ENCODE measurements around the gene SLC24A4. TPM values are rescaled to one million over a fixed set of nuclear protein-coding genes. Genes with fewer than 3 reads are reported as not detected.

Gene SLC24A4
- total RNA-seq, 3 donors from 2014 or later (not counting 1 experiment from before 2014, with no cell fraction given): 1.1 to 3.2 (median 2.1) TPM

DNA sequence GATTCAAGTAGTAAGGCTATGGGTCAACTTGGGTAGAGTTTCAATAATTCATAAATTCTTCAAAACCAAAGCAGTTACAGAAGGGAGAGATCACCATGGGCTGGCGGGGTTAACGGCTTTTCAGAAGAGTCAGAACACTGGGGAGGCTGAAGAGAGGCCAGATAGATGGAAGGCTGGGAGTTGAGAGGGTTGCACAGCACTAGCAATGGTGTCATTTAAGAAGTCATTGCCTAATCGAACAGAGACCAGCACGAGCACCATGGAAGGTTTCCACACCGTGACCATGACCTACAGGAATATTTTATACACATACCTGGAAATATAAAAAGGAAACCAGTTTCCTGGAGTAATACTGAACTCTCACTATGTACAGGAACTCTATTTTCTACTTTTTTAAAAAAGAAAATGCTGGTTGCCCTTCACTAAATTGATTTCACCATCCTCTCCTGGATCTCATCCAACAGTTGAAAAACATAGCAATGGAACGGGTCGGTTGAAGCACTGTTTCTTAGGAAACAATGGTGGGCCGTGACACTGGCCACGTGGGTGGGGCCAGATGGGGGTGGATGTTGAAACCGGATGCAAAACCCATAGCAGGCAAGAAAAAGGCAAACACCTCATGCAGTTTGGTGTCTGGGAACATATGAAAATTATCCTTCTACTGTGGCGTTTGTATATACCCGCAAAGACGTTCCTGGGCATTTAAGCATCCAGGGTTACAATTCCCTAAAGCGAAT is 152.7 kb downstream of the SLC24A4 start:
- no peaks in the 10 kb centered on the region for H3K27me3 Mint-ChIP-seq (ENCODE audit: low read depth in 2 of 2)
- H3K27me3 ChIP-seq (ENCODE audit: control insufficient read depth, insufficient read depth, low read length): no peaks in the 10 kb centered on the region
- peaks cover 0 to 5% of the 10 kb centered on the region in 2 donors for H3K4me1 Mint-ChIP-seq
- TF ChIP-seq, protein P1, sequence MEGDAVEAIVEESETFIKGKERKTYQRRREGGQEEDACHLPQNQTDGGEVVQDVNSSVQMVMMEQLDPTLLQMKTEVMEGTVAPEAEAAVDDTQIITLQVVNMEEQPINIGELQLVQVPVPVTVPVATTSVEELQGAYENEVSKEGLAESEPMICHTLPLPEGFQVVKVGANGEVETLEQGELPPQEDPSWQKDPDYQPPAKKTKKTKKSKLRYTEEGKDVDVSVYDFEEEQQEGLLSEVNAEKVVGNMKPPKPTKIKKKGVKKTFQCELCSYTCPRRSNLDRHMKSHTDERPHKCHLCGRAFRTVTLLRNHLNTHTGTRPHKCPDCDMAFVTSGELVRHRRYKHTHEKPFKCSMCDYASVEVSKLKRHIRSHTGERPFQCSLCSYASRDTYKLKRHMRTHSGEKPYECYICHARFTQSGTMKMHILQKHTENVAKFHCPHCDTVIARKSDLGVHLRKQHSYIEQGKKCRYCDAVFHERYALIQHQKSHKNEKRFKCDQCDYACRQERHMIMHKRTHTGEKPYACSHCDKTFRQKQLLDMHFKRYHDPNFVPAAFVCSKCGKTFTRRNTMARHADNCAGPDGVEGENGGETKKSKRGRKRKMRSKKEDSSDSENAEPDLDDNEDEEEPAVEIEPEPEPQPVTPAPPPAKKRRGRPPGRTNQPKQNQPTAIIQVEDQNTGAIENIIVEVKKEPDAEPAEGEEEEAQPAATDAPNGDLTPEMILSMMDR (IDR thresholded peaks at IDR 0.05): no peak
- no peak overlapping the region for H3K4me3 ChIP-seq (ENCODE audit: low read length)
- H3K27ac Mint-ChIP-seq: no peak overlapping the region
- H3K36me3 ChIP-seq (ENCODE audit: control insufficient read depth, insufficient read depth, low read length): no peaks in the 10 kb centered on the region
- ATAC-seq (no peak), DNase-seq (no peak)
- intact Hi-C loops (cut with micrococcal nuclease): no loop called here
- 84% methylated on average over 14 of the region's 14 CpGs for WGBS (ENCODE audit: insufficient coverage)
- H3K36me3 Mint-ChIP-seq: no peaks in the 10 kb centered on the region
- H3K9me3 ChIP-seq (ENCODE audit: control insufficient read depth, insufficient read depth, low read length): no peaks in the 10 kb centered on the region
- no peaks in the 10 kb centered on the region for H3K9me3 Mint-ChIP-seq
- no peak overlapping the region for H3K27ac ChIP-seq (ENCODE audit: low read length)
- peaks cover 3% of the 10 kb centered on the region for H3K4me1 ChIP-seq (ENCODE audit: control insufficient read depth, insufficient read depth, low read length)
- H3K4me3 Mint-ChIP-seq: peak overlapping the region; percentile 6

DNA sequence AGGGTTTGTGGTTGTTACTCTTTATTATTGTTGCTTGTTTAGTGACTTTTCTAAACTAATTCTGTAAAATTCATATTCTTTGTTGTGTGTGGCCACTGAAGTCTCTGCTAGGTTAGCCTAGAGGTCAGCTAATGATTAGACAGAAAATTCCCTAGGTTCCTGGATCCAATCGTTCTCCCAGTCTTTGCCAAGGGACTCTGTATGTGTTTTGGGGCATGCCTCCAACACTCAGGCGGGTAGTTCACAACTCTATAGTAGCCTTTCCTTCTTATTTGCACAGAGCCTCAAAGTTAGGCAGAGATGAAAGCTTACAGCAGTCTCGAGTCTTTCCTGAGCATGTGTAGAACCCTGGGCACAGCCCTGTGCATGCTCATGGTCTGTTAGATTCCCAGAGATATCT is 157.9 kb downstream of the SLC24A4 start:
- Histone ChIP-seq H3K9me3 (ENCODE audit: control insufficient read depth, insufficient read depth, low read length) (no peaks in the 10 kb centered on the region), H3K4me1 (ENCODE audit: control insufficient read depth, insufficient read depth, low read length) (no peaks in the 10 kb centered on the region), H3K36me3 (ENCODE audit: control insufficient read depth, insufficient read depth, low read length) (no peaks in the 10 kb centered on the region), H3K4me3 (ENCODE audit: low read length) (no peak overlapping the region), H3K27me3 (ENCODE audit: control insufficient read depth, insufficient read depth, low read length) (no peaks in the 10 kb centered on the region), H3K27ac (ENCODE audit: low read length) (no peak overlapping the region)
- H3K27ac Mint-ChIP-seq: no peak overlapping the region
- no peak for ATAC-seq
- DNase-seq: no peak
- TF ChIP-seq, protein P1 (IDR thresholded peaks at IDR 0.05): no peak
- H3K4me1 Mint-ChIP-seq: peaks cover 0 to 7% of the 10 kb centered on the region in 2 donors
- H3K27me3 Mint-ChIP-seq (ENCODE audit: low read depth in 2 of 2): peaks cover 0 to 6% of the 10 kb centered on the region in 2 donors
- no peak overlapping the region for H3K4me3 Mint-ChIP-seq
- no peaks in the 10 kb centered on the region for H3K36me3 Mint-ChIP-seq
- intact Hi-C loops (cut with micrococcal nuclease): no loop called here
- WGBS (ENCODE audit: insufficient coverage): 90% methylated on average over 3 of the region's 3 CpGs
- H3K9me3 Mint-ChIP-seq: no peaks in the 10 kb centered on the region

DNA sequence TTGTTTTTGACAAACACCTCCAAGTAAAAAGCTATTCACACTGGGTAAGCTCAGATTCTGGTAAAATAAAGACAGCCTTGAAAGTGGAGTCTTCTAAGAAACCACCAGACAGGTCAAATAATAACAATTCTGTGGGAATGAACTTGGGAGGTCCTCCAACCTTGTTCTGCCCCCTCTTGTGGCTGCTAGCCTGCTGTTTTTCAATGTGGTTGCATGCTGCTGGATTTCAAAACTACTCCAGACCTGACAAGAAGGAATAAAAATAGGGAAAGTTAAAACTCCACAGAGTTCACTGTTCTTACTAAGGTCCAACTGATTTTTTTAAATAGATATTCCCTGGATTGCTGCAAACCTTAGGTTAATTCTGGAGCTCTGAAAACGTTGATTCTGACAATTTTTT is 158.4 kb downstream of the SLC24A4 start:
- H3K4me1 Mint-ChIP-seq: peaks cover 0 to 7% of the 10 kb centered on the region in 2 donors
- 68% methylated on average over 1 of the region's 1 CpG for WGBS (ENCODE audit: insufficient coverage)

More for the DNA sequence above, 158.4 kb downstream of the SLC24A4 start:
- TF ChIP-seq, protein P1 (IDR thresholded peaks at IDR 0.05): no peak
- DNase-seq (no peak), ATAC-seq (no peak)
- no peaks in the 10 kb centered on the region for H3K9me3 Mint-ChIP-seq
- H3K36me3 Mint-ChIP-seq: no peaks in the 10 kb centered on the region
- Histone ChIP-seq H3K4me1 (ENCODE audit: control insufficient read depth, insufficient read depth, low read length) (no peaks in the 10 kb centered on the region), H3K36me3 (ENCODE audit: control insufficient read depth, insufficient read depth, low read length) (no peaks in the 10 kb centered on the region), H3K4me3 (ENCODE audit: low read length) (no peak overlapping the region), H3K9me3 (ENCODE audit: control insufficient read depth, insufficient read depth, low read length) (no peaks in the 10 kb centered on the region), H3K27ac (ENCODE audit: low read length) (no peak overlapping the region), H3K27me3 (ENCODE audit: control insufficient read depth, insufficient read depth, low read length) (no peaks in the 10 kb centered on the region)
- H3K27ac Mint-ChIP-seq: no peak overlapping the region
- H3K27me3 Mint-ChIP-seq (ENCODE audit: low read depth in 2 of 2): peaks cover 0 to 6% of the 10 kb centered on the region in 2 donors
- H3K4me3 Mint-ChIP-seq: no peak overlapping the region
- intact Hi-C loops (cut with micrococcal nuclease): no loop called here
